MM.1S (cell line): ENCODE results near the gene ADCY3.

Experiments
- CTCF ChIP-seq: fragments of 300-600 bp; sonication (generic); IDR thresholded peaks from 2 replicates; pipeline ENCODE4 v1.5.1; 2016; ENCODE audit warnings: antibody characterized with exemption, low read length, mixed read lengths
- EZH2 ChIP-seq: fragments of 300-600 bp; sonication (generic); optimal IDR thresholded peaks from 2 replicates; pipeline ENCODE3; 2017; ENCODE audit warnings: low read depth, mild to moderate bottlenecking, antibody characterized with exemption, low read length, mixed read lengths
- EZH2phosphoT487 ChIP-seq: fragments of 300-600 bp; sonication (generic); IDR thresholded peaks from 2 replicates; pipeline ENCODE4 v1.6.1; 2018; ENCODE audit warnings: antibody characterized with exemption, low read length

GRCh38 chr2:24836206-24836605 lies 83.8 kb downstream of the ADCY3 start:
- TF ChIP-seq CTCF = no peak
- no peak for TF ChIP-seq EZH2
- TF ChIP-seq EZH2phosphoT487 = no peak
